Epithelial cell of esophagus (primary cell): ENCODE data around the gene DNAJA3.

Experiments used
- DNase-seq: peaks from one replicate; pipeline ENCODE4 v3.0.0; 2010; ENCODE audit warnings: low read depth
- H3K4me3 ChIP-seq: 2 replicates; pipeline ENCODE4 v1.5.1; 2011; ENCODE audit warnings: mild to moderate bottlenecking, low read length, control low read depth
- TF ChIP-seq, protein P1 (sequence below): IDR thresholded peaks from 2 replicates; pipeline ENCODE4 v1.5.1; 2011; ENCODE audit warnings: low read depth, mild to moderate bottlenecking, low read length, control low read depth, inconsistent platforms; ENCODE audit not compliant: insufficient read depth; ENCODE audit errors: missing control alignments

Gene DNAJA3

DNA sequence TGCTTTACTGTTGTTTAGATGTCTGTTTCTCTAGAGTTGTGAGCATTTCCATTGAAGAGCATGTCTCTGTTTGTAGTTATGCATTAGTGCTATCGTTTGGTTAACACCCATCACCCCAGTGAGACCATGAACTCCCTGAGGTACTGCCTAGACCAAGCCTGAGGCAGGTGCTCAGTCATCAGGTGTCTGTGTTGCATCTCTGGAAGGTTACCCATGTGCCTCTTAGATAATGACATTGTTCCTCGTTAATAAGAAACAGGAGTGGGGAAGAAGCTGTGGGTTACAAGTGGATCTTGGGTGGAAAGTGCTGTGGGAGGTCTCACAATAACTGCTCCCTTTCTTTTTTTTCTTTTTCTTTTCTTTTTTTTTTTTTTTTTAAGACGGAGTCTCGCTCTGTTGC, 18.3 kb downstream of the DNAJA3 start:
- no peak for DNase-seq
- TF ChIP-seq, protein P1, sequence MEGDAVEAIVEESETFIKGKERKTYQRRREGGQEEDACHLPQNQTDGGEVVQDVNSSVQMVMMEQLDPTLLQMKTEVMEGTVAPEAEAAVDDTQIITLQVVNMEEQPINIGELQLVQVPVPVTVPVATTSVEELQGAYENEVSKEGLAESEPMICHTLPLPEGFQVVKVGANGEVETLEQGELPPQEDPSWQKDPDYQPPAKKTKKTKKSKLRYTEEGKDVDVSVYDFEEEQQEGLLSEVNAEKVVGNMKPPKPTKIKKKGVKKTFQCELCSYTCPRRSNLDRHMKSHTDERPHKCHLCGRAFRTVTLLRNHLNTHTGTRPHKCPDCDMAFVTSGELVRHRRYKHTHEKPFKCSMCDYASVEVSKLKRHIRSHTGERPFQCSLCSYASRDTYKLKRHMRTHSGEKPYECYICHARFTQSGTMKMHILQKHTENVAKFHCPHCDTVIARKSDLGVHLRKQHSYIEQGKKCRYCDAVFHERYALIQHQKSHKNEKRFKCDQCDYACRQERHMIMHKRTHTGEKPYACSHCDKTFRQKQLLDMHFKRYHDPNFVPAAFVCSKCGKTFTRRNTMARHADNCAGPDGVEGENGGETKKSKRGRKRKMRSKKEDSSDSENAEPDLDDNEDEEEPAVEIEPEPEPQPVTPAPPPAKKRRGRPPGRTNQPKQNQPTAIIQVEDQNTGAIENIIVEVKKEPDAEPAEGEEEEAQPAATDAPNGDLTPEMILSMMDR = no peak
- no peak overlapping the region for H3K4me3 ChIP-seq

DNA sequence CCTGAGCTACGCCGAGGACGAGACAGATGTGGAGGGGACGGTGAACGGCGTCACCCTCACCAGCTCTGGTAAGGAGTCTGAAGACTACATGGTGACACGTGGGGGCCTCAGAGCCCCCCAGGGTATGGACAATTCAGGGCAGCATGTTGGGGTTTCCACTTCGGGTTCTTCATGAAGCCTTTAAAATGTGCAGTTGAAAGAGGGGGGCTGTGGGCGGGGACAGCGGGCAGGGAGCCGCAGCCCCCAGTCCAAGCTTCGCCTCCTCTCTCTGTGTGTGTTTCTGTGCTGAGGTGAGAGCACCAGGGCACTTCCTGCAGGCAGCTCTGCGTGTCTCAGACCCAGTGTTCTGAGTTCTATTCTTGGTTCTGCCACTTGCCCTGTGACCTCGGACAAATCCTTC, 24.8 kb downstream of the DNAJA3 start:
- DNase-seq = no peak
- TF ChIP-seq, protein P1 = no peak
- no peak overlapping the region for H3K4me3 ChIP-seq

GRCh38 chr16:4450931-4451519, 25.4 kb downstream of the DNAJA3 start:
- no peak for DNase-seq
- H3K4me3 ChIP-seq = no peak overlapping the region
- TF ChIP-seq, protein P1 = no peak

GRCh38 chr16:4452674-4453073, 27.0 kb downstream of the DNAJA3 start:
- H3K4me3 ChIP-seq = no peak overlapping the region
- no peak for DNase-seq
- TF ChIP-seq, protein P1 = no peak

GRCh38 chr16:4454623-4455022, 29.0 kb downstream of the DNAJA3 start:
- TF ChIP-seq, protein P1 = no peak
- no peak for DNase-seq
- H3K4me3 ChIP-seq = no peak overlapping the region

DNA sequence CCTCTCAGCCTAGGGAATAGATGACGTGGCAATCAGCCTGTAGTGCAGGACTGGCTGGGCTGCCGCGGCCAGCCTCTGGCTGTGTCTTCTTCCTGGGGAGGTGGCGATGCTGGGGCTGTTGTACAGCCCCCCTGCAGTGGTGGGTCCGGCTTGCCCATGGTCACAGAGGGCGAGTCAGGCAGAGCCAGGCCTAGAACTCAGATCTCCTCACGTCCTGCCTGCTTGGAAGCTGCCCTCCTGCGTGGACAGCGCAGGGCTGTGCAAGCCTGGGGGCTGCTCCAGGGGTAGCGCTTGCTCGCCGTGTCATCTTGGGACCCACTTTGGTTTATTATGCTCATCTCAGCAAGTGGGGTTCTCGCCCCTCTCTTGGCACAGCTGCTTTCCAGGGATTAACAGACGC, 29.4 kb downstream of the DNAJA3 start:
- TF ChIP-seq, protein P1 = no peak
- H3K4me3 ChIP-seq = no peak overlapping the region

GRCh38 chr16:4455951-4456350, 30.3 kb downstream of the DNAJA3 start:
- DNase-seq = no peak
- H3K4me3 ChIP-seq = no peak overlapping the region
- TF ChIP-seq, protein P1 = no peak

More for the DNA sequence above, 29.4 kb downstream of the DNAJA3 start:
- DNase-seq = no peak
